CD4-positive, alpha-beta T cell (primary cell): ENCODE data around the gene MLLT10. TPM values are rescaled to one million over a fixed set of nuclear protein-coding genes. Genes with fewer than 3 reads are reported as not detected.

ENCODE experiments used
- ATAC-seq: fragments of 200-7000 bp; cut with Tn5 transposase; one replicate; pipeline ENCODE4 v1.10.0; 2022; ENCODE audit warnings: mild to moderate bottlenecking; ENCODE audit not compliant: poor library complexity
- CTCF ChIA-PET: fragments of 350-600 bp; sonication (Branson Sonifier 250); formaldehyde crosslinking; loops from one replicate; lab custom pipeline; 2021; ENCODE audit warnings: antibody characterized with exemption, inconsistent platforms; lab: Charles Lee
- POLR2A ChIA-PET: fragments of 350-600 bp; sonication (Branson Sonifier 250); formaldehyde crosslinking; loops from one replicate; lab custom pipeline; 2021; ENCODE audit warnings: antibody characterized with exemption, inconsistent platforms; lab: Charles Lee
- DNase-seq, 14 experiments: peaks; one replicate each; pipeline ENCODE4 v3.0.0-alpha.2; 2013 to 2020; ENCODE audit warnings: mixed read lengths in 2 of 14
- H3K27ac ChIP-seq, 2 donors: one replicate each; pipeline versions ENCODE4 v1.5.1 to v1.7.0; 2013; ENCODE audit warnings: low read length in 2 of 2, low read depth in 1 of 2, mild to moderate bottlenecking in 1 of 2
- H3K27me3 ChIP-seq, 2 experiments: 1 replicate in 1 of 2; 2 replicates in 1 of 2; pipeline versions ENCODE4 v1.6.1 to v1.7.0; 2013; ENCODE audit warnings: low read length in 2 of 2, control low read depth in 1 of 2, mild to moderate bottlenecking in 1 of 2, moderate library complexity in 1 of 2; ENCODE audit not compliant: insufficient read depth in 2 of 2, control insufficient read depth in 1 of 2
- H3K36me3 ChIP-seq: one replicate; pipeline ENCODE4 v1.6.1; 2013; ENCODE audit warnings: low read length, control low read depth; ENCODE audit not compliant: insufficient read depth
- H3K4me1 ChIP-seq: one replicate; pipeline ENCODE4 v1.6.1; 2013; ENCODE audit warnings: low read length, control low read depth; ENCODE audit not compliant: insufficient read depth
- H3K4me3 ChIP-seq: one replicate; pipeline ENCODE4 v1.5.1; 2013; ENCODE audit warnings: mild to moderate bottlenecking, low read length, moderate library complexity
- H3K9me3 ChIP-seq, 2 experiments: 1 replicate in 1 of 2; 2 replicates in 1 of 2; pipeline versions ENCODE4 v1.6.1 to v1.7.0; 2013; ENCODE audit warnings: low read length in 2 of 2, mild to moderate bottlenecking in 2 of 2, control low read depth in 1 of 2, moderate library complexity in 1 of 2; ENCODE audit not compliant: control insufficient read depth in 1 of 2, insufficient read depth in 1 of 2
- H3K27ac Mint-ChIP-seq: one replicate; pipeline ENCODE4 v1.8.0; 2020; ENCODE audit warnings: mixed read lengths
- H3K27me3 Mint-ChIP-seq: one replicate; pipeline ENCODE4 v1.8.0; 2021; ENCODE audit warnings: mixed read lengths
- H3K36me3 Mint-ChIP-seq: one replicate; pipeline ENCODE4 v1.8.0; 2021; ENCODE audit warnings: low read depth, mixed read lengths
- H3K4me1 Mint-ChIP-seq: one replicate; pipeline ENCODE4 v1.8.0; 2021; ENCODE audit warnings: low read depth, mixed read lengths
- H3K4me3 Mint-ChIP-seq: one replicate; pipeline ENCODE4 v1.8.0; 2020; ENCODE audit warnings: mild to moderate bottlenecking, mixed read lengths
- H3K9me3 Mint-ChIP-seq: one replicate; pipeline ENCODE4 v1.8.0; 2020; ENCODE audit warnings: mixed read lengths
- CTCF ChIP-seq: fragments of 200-600 bp; IDR thresholded peaks from one replicate; pipeline ENCODE4 v1.8.0; 2022; ENCODE audit warnings: antibody characterized with exemption, mild to moderate bottlenecking
- intact Hi-C, 2 experiments: fragments of 100-400 bp; cut with DNase I in 1 of 2; cut with micrococcal nuclease in 1 of 2; formaldehyde crosslinking; loops; one replicate each; pipeline versions ENCODE4 v1.15.1 to v1.9.0; 2023 to 2025; cut with DNase I, micrococcal nuclease
- total RNA-seq, 174 experiments: library from RNA in 2 of 174; stranded (reverse) in 2 of 174; gene quantifications; one replicate each; pipeline ENCODE4 v1.2.3 and lab custom pipeline; 2021 to 2026

MLLT10 gene
- total RNA-seq, 2 experiments from 2014 or later: 46.0 to 64.1 TPM

GRCh38 chr10:21758239-21758638 lies 224.2 kb downstream of the MLLT10 start:
- TF ChIP-seq CTCF: no peak
- CTCF ChIA-PET: no interaction called here

GRCh38 chr10:21758696-21759095 lies 224.7 kb downstream of the MLLT10 start:
- H3K27me3 Mint-ChIP-seq: no peaks in the 10 kb centered on the region
- ATAC-seq: no peak
- peaks cover 2% of the 10 kb centered on the region for H3K4me1 Mint-ChIP-seq
- no peak for TF ChIP-seq CTCF
- no peak overlapping the region for H3K4me3 Mint-ChIP-seq
- CTCF ChIA-PET: no interaction called here
- Histone ChIP-seq H3K4me3 (no peak overlapping the region), H3K9me3 (no peaks in the 10 kb centered on the region), H3K27ac (no peak overlapping the region), H3K4me1 (no peaks in the 10 kb centered on the region), H3K27me3 (no peaks in the 10 kb centered on the region), H3K36me3 (peaks cover 33% of the 10 kb centered on the region)
- H3K9me3 Mint-ChIP-seq: no peaks in the 10 kb centered on the region
- intact Hi-C loops: no loop called here
- POLR2A ChIA-PET: interaction anchor here (1.3 kb wide), 1 partner anchor 11 kb away, joined by 5 read pairs; no protein-coding TSS in a partner anchor
- DNase-seq: no peak
- H3K36me3 Mint-ChIP-seq: peaks cover 11% of the 10 kb centered on the region
- H3K27ac Mint-ChIP-seq: no peak overlapping the region

More at GRCh38 chr10:21758239-21758638, 224.2 kb downstream of the MLLT10 start:
- no peaks in the 10 kb centered on the region for H3K9me3 Mint-ChIP-seq
- no peak overlapping the region for H3K27ac ChIP-seq
- no peaks in the 10 kb centered on the region for H3K4me1 ChIP-seq
- no peak overlapping the region for H3K4me3 Mint-ChIP-seq
- no peak overlapping the region for H3K4me3 ChIP-seq
- no peak overlapping the region for H3K27ac Mint-ChIP-seq
- H3K9me3 ChIP-seq: no peaks in the 10 kb centered on the region
- peaks cover 33% of the 10 kb centered on the region for H3K36me3 ChIP-seq
- intact Hi-C loops: no loop called here
- DNase-seq (no peak), ATAC-seq (no peak)
- H3K27me3 ChIP-seq: no peaks in the 10 kb centered on the region
- H3K4me1 Mint-ChIP-seq: no peaks in the 10 kb centered on the region
- H3K27me3 Mint-ChIP-seq: no peaks in the 10 kb centered on the region
- H3K36me3 Mint-ChIP-seq: peaks cover 11% of the 10 kb centered on the region
- POLR2A ChIA-PET: interaction anchor here (1.3 kb wide), 1 partner anchor 11 kb away, joined by 5 read pairs; no protein-coding TSS in a partner anchor

- no peak for DNase-seq
- H3K27me3 Mint-ChIP-seq: no peaks in the 10 kb centered on the region
- Histone ChIP-seq H3K4me1 (no peaks in the 10 kb centered on the region), H3K27ac (no peak overlapping the region), H3K36me3 (peaks cover 33% of the 10 kb centered on the region), H3K4me3 (no peak overlapping the region), H3K27me3 (no peaks in the 10 kb centered on the region), H3K9me3 (no peaks in the 10 kb centered on the region)
- CTCF ChIA-PET: no interaction called here
- H3K27ac Mint-ChIP-seq: no peak overlapping the region
- intact Hi-C loops: no loop called here
- no peaks in the 10 kb centered on the region for H3K9me3 Mint-ChIP-seq
- ATAC-seq: no peak
- TF ChIP-seq CTCF: no peak
- H3K4me3 Mint-ChIP-seq: no peak overlapping the region
- peaks cover 11% of the 10 kb centered on the region for H3K36me3 Mint-ChIP-seq
- POLR2A ChIA-PET: interaction anchor here (1.3 kb wide), 1 partner anchor 12 kb away, joined by 5 read pairs; no protein-coding TSS in a partner anchor
- H3K4me1 Mint-ChIP-seq: peaks cover 7% of the 10 kb centered on the region
Measured at GRCh38 chr10:21759232-21759631, 225.2 kb downstream of the MLLT10 start.
